IPS-15b (cell line): ENCODE measurements around the gene EXOC7.

Experiments
- H3K27me3 ChIP-seq: one replicate; pipeline ENCODE4 v1.6.1; 2013; ENCODE audit warnings: low read length; ENCODE audit not compliant: control insufficient read depth, insufficient read depth
- H3K36me3 ChIP-seq: one replicate; pipeline ENCODE4 v1.6.1; 2013; ENCODE audit warnings: low read length; ENCODE audit not compliant: control insufficient read depth, insufficient read depth
- H3K4me1 ChIP-seq: one replicate; pipeline ENCODE4 v1.6.1; 2013; ENCODE audit warnings: mild to moderate bottlenecking, low read length; ENCODE audit not compliant: control insufficient read depth, insufficient read depth
- H3K4me3 ChIP-seq: one replicate; pipeline ENCODE4 v1.5.1; 2013; ENCODE audit warnings: low read depth, low read length
- H3K9ac ChIP-seq: one replicate; pipeline ENCODE4 v1.6.1; 2013; ENCODE audit warnings: low read depth, mild to moderate bottlenecking, low read length
- H3K9me3 ChIP-seq: one replicate; pipeline ENCODE4 v1.6.1; 2013; ENCODE audit warnings: mild to moderate bottlenecking, low read length; ENCODE audit not compliant: control insufficient read depth, insufficient read depth

EXOC7 gene, protein sequence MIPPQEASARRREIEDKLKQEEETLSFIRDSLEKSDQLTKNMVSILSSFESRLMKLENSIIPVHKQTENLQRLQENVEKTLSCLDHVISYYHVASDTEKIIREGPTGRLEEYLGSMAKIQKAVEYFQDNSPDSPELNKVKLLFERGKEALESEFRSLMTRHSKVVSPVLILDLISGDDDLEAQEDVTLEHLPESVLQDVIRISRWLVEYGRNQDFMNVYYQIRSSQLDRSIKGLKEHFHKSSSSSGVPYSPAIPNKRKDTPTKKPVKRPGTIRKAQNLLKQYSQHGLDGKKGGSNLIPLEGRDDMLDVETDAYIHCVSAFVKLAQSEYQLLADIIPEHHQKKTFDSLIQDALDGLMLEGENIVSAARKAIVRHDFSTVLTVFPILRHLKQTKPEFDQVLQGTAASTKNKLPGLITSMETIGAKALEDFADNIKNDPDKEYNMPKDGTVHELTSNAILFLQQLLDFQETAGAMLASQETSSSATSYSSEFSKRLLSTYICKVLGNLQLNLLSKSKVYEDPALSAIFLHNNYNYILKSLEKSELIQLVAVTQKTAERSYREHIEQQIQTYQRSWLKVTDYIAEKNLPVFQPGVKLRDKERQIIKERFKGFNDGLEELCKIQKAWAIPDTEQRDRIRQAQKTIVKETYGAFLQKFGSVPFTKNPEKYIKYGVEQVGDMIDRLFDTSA

GRCh38 chr17:76103274-76104139 is at the start of gene EXOC7:
TSS of gene EXOC7 (minus strand) at chr17:76103787. CDS start at chr17:76103692, 95 bp downstream.
- Histone ChIP-seq H3K36me3 (peaks cover 12% of the 10 kb centered on the region), H3K4me1 (peaks cover 8% of the 10 kb centered on the region), H3K9ac (peak within 1 kb of the TSS; percentile 80), H3K27me3 (no peaks in the 10 kb centered on the region), H3K4me3 (peak within 1 kb of the TSS; percentile 96), H3K9me3 (no peaks in the 10 kb centered on the region)

- Histone ChIP-seq H3K4me1 (peaks cover 11% of the 10 kb centered on the region), H3K4me3 (no peak overlapping the region), H3K27me3 (no peaks in the 10 kb centered on the region), H3K9me3 (no peaks in the 10 kb centered on the region), H3K9ac (no peak overlapping the region), H3K36me3 (peaks cover 3% of the 10 kb centered on the region)
Observed at GRCh38 chr17:76153202-76153601, 49.6 kb upstream of the EXOC7 start.

DNA sequence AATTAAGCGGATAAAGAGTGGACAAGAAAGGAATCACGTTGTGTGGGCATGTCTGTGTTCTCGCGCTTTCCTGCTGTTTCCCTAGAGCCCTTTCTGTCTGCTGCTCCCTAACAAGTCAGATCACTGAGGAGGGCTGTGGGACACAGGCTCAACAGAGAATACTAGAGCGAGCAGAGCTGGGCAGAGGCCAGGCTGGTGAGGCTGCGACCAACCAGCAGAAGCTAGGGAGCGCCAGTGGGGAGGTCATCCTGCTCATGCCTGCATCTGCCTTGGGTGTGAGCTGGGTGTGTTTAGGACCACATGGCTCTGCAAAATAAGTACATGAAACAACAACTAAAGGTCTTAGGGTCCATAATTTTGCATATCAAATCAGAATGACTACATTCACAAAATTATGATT is 49.0 kb upstream of the EXOC7 start:
- Histone ChIP-seq H3K27me3 (no peaks in the 10 kb centered on the region), H3K36me3 (peaks cover 3% of the 10 kb centered on the region)

GRCh38 chr17:76151896-76152454 is 48.4 kb upstream of the EXOC7 start:
- Histone ChIP-seq H3K9ac (no peak overlapping the region), H3K4me3 (no peak overlapping the region), H3K4me1 (peaks cover 11% of the 10 kb centered on the region), H3K9me3 (no peaks in the 10 kb centered on the region), H3K27me3 (no peaks in the 10 kb centered on the region), H3K36me3 (peaks cover 3% of the 10 kb centered on the region)

More for the DNA sequence above, 49.0 kb upstream of the EXOC7 start:
- peaks cover 11% of the 10 kb centered on the region for H3K4me1 ChIP-seq
- H3K9me3 ChIP-seq, result no peaks in the 10 kb centered on the region
- H3K9ac ChIP-seq, result no peak overlapping the region
- H3K4me3 ChIP-seq, result no peak overlapping the region

DNA sequence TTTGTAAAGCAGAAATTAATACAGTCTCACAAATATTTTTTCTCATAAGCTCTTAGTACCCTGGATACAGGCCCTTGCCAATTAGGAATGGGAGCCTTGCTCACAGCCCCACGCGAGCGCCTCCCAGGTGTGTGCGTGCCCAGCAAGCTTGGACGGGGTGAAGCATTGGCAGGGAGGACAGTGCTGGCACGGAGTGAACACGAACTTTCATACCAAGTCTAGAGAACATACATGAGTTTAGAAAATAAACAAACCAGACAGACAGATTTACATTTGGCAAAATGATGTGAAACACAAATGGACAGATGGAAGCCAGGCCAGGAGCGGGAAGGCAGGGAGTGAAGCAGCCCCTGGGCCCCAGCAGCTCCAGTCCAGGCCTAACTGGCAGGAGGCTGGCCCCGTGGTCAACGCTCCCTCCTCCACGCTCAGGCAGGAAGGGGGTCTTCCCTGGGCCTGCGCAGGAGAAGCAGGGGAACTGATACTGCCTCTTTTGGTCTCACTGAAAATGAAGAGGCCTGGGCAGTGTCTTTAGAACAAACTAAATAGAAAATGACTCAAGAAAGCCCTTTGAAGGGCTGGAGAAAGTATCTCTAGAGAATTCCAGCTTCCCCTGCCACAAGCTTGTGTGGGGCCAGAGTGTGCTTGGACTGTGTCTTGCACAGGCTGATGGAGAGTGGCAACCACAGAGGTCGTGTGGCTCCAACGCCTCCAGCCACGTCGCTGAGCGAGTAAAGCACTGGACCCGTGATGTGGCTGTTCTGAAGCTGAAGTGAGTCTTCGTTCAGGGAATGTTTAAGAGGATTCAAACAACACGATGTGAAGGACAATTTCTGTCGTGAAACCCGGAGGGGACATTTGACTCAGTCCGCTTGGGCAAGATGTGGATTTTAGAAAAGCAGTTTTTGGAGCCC is 47.4 kb upstream of the EXOC7 start:
- Histone ChIP-seq H3K4me1 (peaks cover 13% of the 10 kb centered on the region), H3K9me3 (no peaks in the 10 kb centered on the region), H3K9ac (no peak overlapping the region), H3K4me3 (no peak overlapping the region), H3K27me3 (no peaks in the 10 kb centered on the region), H3K36me3 (peaks cover 3% of the 10 kb centered on the region)

- Histone ChIP-seq H3K4me1 (peaks cover 17% of the 10 kb centered on the region), H3K9ac (no peak overlapping the region), H3K4me3 (no peak overlapping the region), H3K27me3 (peaks cover 6% of the 10 kb centered on the region), H3K36me3 (peaks cover 3% of the 10 kb centered on the region), H3K9me3 (no peaks in the 10 kb centered on the region)
Observed at GRCh38 chr17:76149214-76149613, 45.6 kb upstream of the EXOC7 start.

DNA sequence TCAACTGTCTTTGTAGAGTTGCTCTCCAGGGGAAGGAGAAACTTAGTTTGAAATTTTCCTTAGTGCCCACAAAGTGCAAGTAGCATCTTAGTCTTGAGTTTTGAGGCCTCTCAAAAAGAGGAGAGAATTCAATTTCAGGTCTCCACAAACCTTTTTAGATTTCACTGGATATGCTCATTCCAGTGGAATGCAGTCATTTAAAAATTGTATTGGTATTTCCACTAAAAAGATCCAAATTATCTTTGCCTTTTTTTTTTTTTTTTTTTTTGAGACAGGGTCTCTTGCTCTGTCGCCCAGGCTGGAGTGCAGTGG is 44.4 kb upstream of the EXOC7 start:
- Histone ChIP-seq H3K27me3 (peaks cover 16% of the 10 kb centered on the region), H3K4me3 (no peak overlapping the region), H3K36me3 (peaks cover 3% of the 10 kb centered on the region), H3K4me1 (peaks cover 12% of the 10 kb centered on the region), H3K9me3 (no peaks in the 10 kb centered on the region), H3K9ac (no peak overlapping the region)

DNA sequence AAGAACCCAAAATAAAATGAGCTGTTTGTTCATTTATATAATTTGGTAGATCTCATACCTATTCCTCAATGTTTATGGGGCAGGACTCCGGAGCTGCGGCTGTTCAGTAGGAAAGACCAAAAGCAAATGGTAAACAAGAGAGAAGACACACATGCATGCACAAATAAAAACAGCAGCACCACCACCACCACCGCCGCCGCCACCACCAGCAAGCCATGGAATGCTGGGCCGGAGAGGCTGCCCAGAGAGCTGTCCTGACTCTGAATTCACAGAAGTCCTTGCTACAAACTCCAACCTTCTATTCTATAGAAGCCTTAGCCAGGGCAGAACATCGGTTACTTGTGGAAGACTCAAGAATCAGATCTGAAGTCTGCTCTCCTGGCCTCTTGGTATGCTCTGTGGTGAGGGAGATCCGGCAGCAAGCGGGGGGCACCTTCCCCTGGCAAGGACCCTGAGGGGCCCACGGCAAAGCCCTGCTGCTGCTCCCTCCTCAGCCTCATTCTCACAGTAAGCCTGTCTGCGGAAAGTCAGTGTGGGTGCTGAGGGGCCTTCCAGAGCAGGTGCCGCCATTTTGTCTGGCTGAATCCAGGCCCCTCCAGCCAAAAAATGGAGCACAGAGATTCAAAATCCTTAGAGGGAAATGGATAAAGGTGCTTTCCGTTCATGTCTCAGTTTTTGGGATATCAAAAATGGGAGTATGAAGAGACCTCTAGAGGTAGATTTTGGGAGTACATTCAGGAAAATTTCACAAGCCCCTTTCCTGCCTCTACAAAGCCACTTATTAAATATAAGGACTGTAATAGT is 43.8 kb upstream of the EXOC7 start:
- Histone ChIP-seq H3K4me1 (peaks cover 16% of the 10 kb centered on the region), H3K9me3 (no peaks in the 10 kb centered on the region), H3K9ac (no peak overlapping the region), H3K4me3 (no peak overlapping the region), H3K36me3 (peaks cover 3% of the 10 kb centered on the region), H3K27me3 (peaks cover 21% of the 10 kb centered on the region)

- peaks cover 24% of the 10 kb centered on the region for H3K4me1 ChIP-seq
- no peak overlapping the region for H3K4me3 ChIP-seq
- H3K9ac ChIP-seq, result no peak overlapping the region
Observed at GRCh38 chr17:76146053-76146851, 42.7 kb upstream of the EXOC7 start.

More at GRCh38 chr17:76146053-76146851, 42.7 kb upstream of the EXOC7 start:
- H3K36me3 ChIP-seq, result peaks cover 3% of the 10 kb centered on the region
- H3K27me3 ChIP-seq, result peaks cover 32% of the 10 kb centered on the region
- no peaks in the 10 kb centered on the region for H3K9me3 ChIP-seq
